IMR-90 (cell line): ENCODE data around the gene TULP4. TPM values are rescaled to one million over a fixed set of nuclear protein-coding genes. Genes with fewer than 3 reads are reported as not detected.

Source experiments
- ATAC-seq: fragments of 200-7000 bp; cut with Tn5 transposase; 2 replicates; pipeline ENCODE4 v1.9.1; 2020; ENCODE audit warnings: low read depth, mild to moderate bottlenecking, moderate library complexity
- BruUV-seq: library from RNA; stranded (reverse); fragments of 400-500 nt; replicated peaks from 2 replicates; lab custom pipeline; 2021; lab: Mats Ljungman, UMichigan
- CTCF ChIA-PET: fragments of 300-600 bp; formaldehyde crosslinking; extraction: SDS; loops from one replicate; lab custom pipeline; 2021; ENCODE audit warnings: antibody characterized with exemption; lab: Yijun Ruan, JAX
- POLR2A ChIA-PET: fragments of 300-600 bp; sonication (Branson Sonifier 250); formaldehyde crosslinking; loops from one replicate; lab custom pipeline; 2022; ENCODE audit warnings: antibody characterized with exemption; ENCODE audit not compliant: unreplicated experiment; lab: Charles Lee
- DNase-seq: peaks from one replicate; pipeline ENCODE4 v3.0.0; 2013
- H2AFZ ChIP-seq: replicated peaks from 2 replicates; pipeline ENCODE3; 2013; ENCODE audit warnings: low read length, mild to moderate bottlenecking; ENCODE audit not compliant: poor library complexity
- H2AK5ac ChIP-seq: 2 replicates; pipeline ENCODE4 v1.6.1; 2013; ENCODE audit warnings: low read depth, low read length, inconsistent platforms
- H2AK9ac ChIP-seq: replicated peaks from 2 replicates; pipeline ENCODE3; 2013; ENCODE audit warnings: mild to moderate bottlenecking, low read depth, low read length, moderate library complexity; ENCODE audit not compliant: poor library complexity
- H2BK120ac ChIP-seq: 2 replicates; pipeline ENCODE4 v1.6.1; 2013; ENCODE audit warnings: low read depth, low read length, inconsistent platforms
- H2BK15ac ChIP-seq: 3 replicates; pipeline ENCODE4 v1.6.1; 2013; ENCODE audit warnings: low read depth, low read length, inconsistent platforms
- H2BK20ac ChIP-seq: 2 replicates; pipeline ENCODE4 v1.6.1; 2013; ENCODE audit warnings: low read depth, mild to moderate bottlenecking, inconsistent platforms, low read length, moderate library complexity
- H2BK5ac ChIP-seq: 2 replicates; pipeline ENCODE4 v1.6.1; 2013; ENCODE audit warnings: mild to moderate bottlenecking, low read depth, low read length, inconsistent platforms; ENCODE audit not compliant: poor library complexity, severe bottlenecking
- H3K14ac ChIP-seq: replicated peaks from 2 replicates; pipeline ENCODE4 v1.6.1; 2013; ENCODE audit warnings: low read depth, low read length, inconsistent platforms
- H3K18ac ChIP-seq: 2 replicates; pipeline ENCODE4 v1.6.1; 2013; ENCODE audit warnings: low read depth, low read length, control low read depth
- H3K23ac ChIP-seq: 2 replicates; pipeline ENCODE4 v1.6.1; 2013; ENCODE audit warnings: low read depth, low read length, inconsistent platforms
- H3K27ac ChIP-seq: 2 replicates; pipeline ENCODE4 v1.5.1; 2013; ENCODE audit warnings: mild to moderate bottlenecking, control low read depth, low read length; ENCODE audit not compliant: insufficient read depth
- H3K27me3 ChIP-seq: 2 replicates; pipeline ENCODE4 v1.6.1; 2013; ENCODE audit warnings: low read length; ENCODE audit not compliant: control insufficient read depth, insufficient read depth
- H3K36me3 ChIP-seq: 2 replicates; pipeline ENCODE4 v1.6.1; 2013; ENCODE audit warnings: low read length, mixed read lengths; ENCODE audit not compliant: control insufficient read depth, insufficient read depth
- H3K4ac ChIP-seq: 2 replicates; pipeline ENCODE4 v1.6.1; 2013; ENCODE audit warnings: low read depth, low read length, inconsistent platforms
- H3K4me1 ChIP-seq: 2 replicates; pipeline ENCODE4 v1.6.1; 2013; ENCODE audit warnings: low read length, mixed read lengths; ENCODE audit not compliant: control insufficient read depth, insufficient read depth
- H3K4me2 ChIP-seq: 2 replicates; pipeline ENCODE4 v1.6.1; 2013; ENCODE audit warnings: low read depth, mild to moderate bottlenecking, control low read depth, low read length, moderate library complexity
- H3K4me3 ChIP-seq: 2 replicates; pipeline ENCODE4 v1.5.1; 2013; ENCODE audit warnings: low read depth, mild to moderate bottlenecking, control low read depth, low read length, moderate library complexity; ENCODE audit not compliant: insufficient read depth
- H3K56ac ChIP-seq: 2 replicates; pipeline ENCODE4 v1.6.1; 2013; ENCODE audit warnings: low read length, inconsistent platforms; ENCODE audit not compliant: insufficient read depth; ENCODE audit errors: extremely low read depth
- H3K79me1 ChIP-seq, 2 experiments: 2 replicates each; pipeline ENCODE4 v1.6.1; 2013; ENCODE audit warnings: low read length in 2 of 2, inconsistent platforms in 1 of 2, low read depth in 1 of 2
- H3K9ac ChIP-seq: 2 replicates; pipeline ENCODE4 v1.6.1; 2013; ENCODE audit warnings: low read depth, low read length, control low read depth
- H3K9me1 ChIP-seq: 2 replicates; pipeline ENCODE4 v1.6.1; 2013; ENCODE audit warnings: low read length, inconsistent platforms; ENCODE audit not compliant: insufficient read depth
- H3K9me3 ChIP-seq: 2 replicates; pipeline ENCODE4 v1.6.1; 2013; ENCODE audit warnings: low read length; ENCODE audit not compliant: control insufficient read depth, insufficient read depth
- H4K20me1 ChIP-seq: 2 replicates; pipeline ENCODE4 v1.6.1; 2013; ENCODE audit warnings: low read length, inconsistent platforms; ENCODE audit not compliant: insufficient read depth
- H4K5ac ChIP-seq: 2 replicates; pipeline ENCODE4 v1.6.1; 2013; ENCODE audit warnings: mild to moderate bottlenecking, low read depth, low read length, control low read depth
- H4K8ac ChIP-seq, 2 experiments: 2 replicates each; pipeline ENCODE4 v1.6.1; 2013; ENCODE audit warnings: low read depth in 2 of 2, low read length in 2 of 2, control low read depth in 1 of 2, inconsistent platforms in 1 of 2
- H4K91ac ChIP-seq: 2 replicates; pipeline ENCODE4 v1.6.1; 2013; ENCODE audit warnings: low read depth, low read length, inconsistent platforms; ENCODE audit not compliant: insufficient read depth
- BHLHE40 ChIP-seq: fragments of 150-350 bp; IDR thresholded peaks from 2 replicates; pipeline ENCODE4 v1.6.1; 2016; ENCODE audit warnings: mild to moderate bottlenecking, low read depth, low read length
- CEBPB ChIP-seq: IDR thresholded peaks from 2 replicates; pipeline ENCODE4 v1.6.1; 2012; ENCODE audit warnings: low read depth, low read length, improper control_type of control experiment
- CHD1 ChIP-seq: IDR thresholded peaks from 2 replicates; pipeline ENCODE4 v1.6.1; 2012; ENCODE audit warnings: low read depth, low read length, improper control_type of control experiment
- FOS ChIP-seq: fragments of 150-350 bp; IDR thresholded peaks from 2 replicates; pipeline ENCODE4 v1.6.1; 2016; ENCODE audit warnings: low read depth, low read length
- MAZ ChIP-seq: IDR thresholded peaks from 2 replicates; pipeline ENCODE4 v1.6.1; 2012; ENCODE audit warnings: low read depth, mild to moderate bottlenecking, low read length, improper control_type of control experiment, moderate library complexity, borderline replicate concordance
- NFE2L2 ChIP-seq: fragments of 150-350 bp; IDR thresholded peaks from 2 replicates; pipeline ENCODE4 v1.6.1; 2016; ENCODE audit warnings: low read depth, mild to moderate bottlenecking, low read length
- RAD21 ChIP-seq: IDR thresholded peaks from 2 replicates; pipeline ENCODE4 v1.6.1; 2012; ENCODE audit warnings: low read length, improper control_type of control experiment
- RFX5 ChIP-seq: IDR thresholded peaks from 2 replicates; pipeline ENCODE4 v1.8.0; 2012; ENCODE audit warnings: low read depth, mild to moderate bottlenecking, low read length, moderate library complexity
- whole genome bisulfite sequencing, 2 experiments: methylation state at CpG; one replicate each; pipeline versions ENCODE4 v1.1.5 to v1.1.7; 2013; ENCODE audit warnings: missing lambda C conversion rate in 2 of 2; ENCODE audit not compliant: insufficient read length in 1 of 2; ENCODE audit errors: extremely low coverage in 2 of 2; 5-methylcytosine and 5-hydroxymethylcytosine counted together
- dilution Hi-C: fragments of 300-500 bp; cut with HindIII; formaldehyde crosslinking; loops from one replicate; pipeline ENCODE4 v1.14.3; 2018; ENCODE audit warnings: low sequenced_read_pairs; ENCODE audit not compliant: unreplicated experiment
- in situ Hi-C: fragments of 300-500 bp; cut with MboI; formaldehyde crosslinking; loops from 3 replicates; pipeline ENCODE4 v1.14.3; 2019; ENCODE audit warnings: low sequenced_read_pairs, inconsistent platforms, mixed read lengths
- intact Hi-C: fragments of 100-400 bp; cut with micrococcal nuclease; formaldehyde crosslinking; loops from 2 replicates; pipeline ENCODE4 v1.10.0; 2022
- polyA plus RNA-seq, 3 experiments: library from polyadenylated mRNA; depleted of rRNA; stranded (reverse); fragments of >200 nt; gene quantifications; 2 replicates each; pipeline ENCODE4 v1.2.3, GENCODE V29; 2012; ENCODE audit warnings: low replicate concordance in 1 of 3
- total RNA-seq: library from RNA; depleted of rRNA; stranded (reverse); fragments of >200 nt; gene quantifications from 2 replicates; pipeline ENCODE4 v1.2.3, GENCODE V29; 2012
- TF ChIP-seq, protein P1 (sequence below): conservative IDR thresholded peaks from 2 replicates; pipeline ENCODE4 v1.5.1; 2012; ENCODE audit warnings: mild to moderate bottlenecking, low read depth, low read length, improper control_type of control experiment
- TF ChIP-seq, protein P2 (sequence below): fragments of 150-350 bp; IDR thresholded peaks from 2 replicates; pipeline ENCODE4 v1.6.1; 2017; ENCODE audit warnings: mild to moderate bottlenecking, antibody characterized with exemption, low read length, low read depth
- TF ChIP-seq, protein P3 (sequence below): fragments of 150-350 bp; IDR thresholded peaks from 2 replicates; pipeline ENCODE4 v1.6.1; 2016; ENCODE audit warnings: low read depth, mild to moderate bottlenecking, low read length, moderate library complexity, borderline replicate concordance

The TULP4 gene
- total and polyA plus RNA-seq, 2 of the 4 experiments (the other 2 are of a cell fraction) = 8.1 to 30.6 TPM

DNA sequence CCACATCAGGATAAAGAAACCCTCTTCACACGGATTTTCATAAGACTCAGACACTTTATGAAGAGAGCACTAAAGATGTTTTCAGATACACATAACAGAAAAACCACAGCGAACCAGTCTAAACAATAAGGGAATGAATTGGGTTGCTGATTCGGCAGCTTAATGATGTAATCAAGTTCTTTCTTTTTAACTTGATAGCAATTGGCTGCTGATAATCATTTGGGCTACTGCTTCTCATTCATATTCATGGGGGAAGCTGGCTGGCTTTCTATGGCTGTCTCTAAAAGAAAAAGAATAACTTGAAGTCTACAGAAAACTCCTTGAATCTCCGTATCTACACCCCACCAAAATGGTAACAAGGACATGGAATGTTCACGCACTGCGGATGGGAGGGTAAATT is 227.6 kb downstream of the TULP4 start:
- Histone ChIP-seq H2BK5ac (no peak overlapping the region), H2BK20ac (no peak overlapping the region), H4K20me1 (no peaks in the 10 kb centered on the region), H3K23ac (no peak overlapping the region), H4K8ac (no peak overlapping the region), H2AK5ac (no peak overlapping the region), H3K36me3 (no peaks in the 10 kb centered on the region), H3K18ac (no peak overlapping the region), H3K79me1 (no peaks in the 10 kb centered on the region), H4K5ac (no peak overlapping the region), H2BK15ac (no peak overlapping the region), H4K91ac (no peak overlapping the region), H2BK120ac (no peak overlapping the region), H3K4ac (no peak overlapping the region), H3K27me3 (peaks cover 45% of the 10 kb centered on the region), H3K27ac (no peak overlapping the region), H3K9me1 (no peaks in the 10 kb centered on the region), H3K9ac (no peak overlapping the region), H2AK9ac (no peak overlapping the region), H2AFZ (no peak overlapping the region), H3K4me1 (peaks cover 2% of the 10 kb centered on the region; the same call in 1 of the 2 replicates), H3K9me3 (0 out of 2 replicates have a peak, but pooled peaks cover 2% of the 10 kb centered on the region), H3K4me3 (no peak overlapping the region), H3K4me2 (no peak overlapping the region; the same call in 1 of the 2 replicates), H3K56ac (no peak overlapping the region), H3K14ac (no peak overlapping the region)
- intact Hi-C loops (no loop called here), in situ Hi-C loops (no loop called here), dilution Hi-C loops (no loop called here)
- ChIA-PET POLR2A (no interaction called here), CTCF (interaction anchor here (0.8 kb wide), 1 partner anchor 319 kb away, joined by 6 read pairs; no protein-coding TSS in a partner anchor)
- no peak for DNase-seq
- TF ChIP-seq FOS (no peak), RAD21 (no peak), CEBPB (no peak), RFX5 (no peak), NFE2L2 (no peak), BHLHE40 (no peak), CHD1 (no peak), MAZ (no peak)
- TF ChIP-seq, protein P1, sequence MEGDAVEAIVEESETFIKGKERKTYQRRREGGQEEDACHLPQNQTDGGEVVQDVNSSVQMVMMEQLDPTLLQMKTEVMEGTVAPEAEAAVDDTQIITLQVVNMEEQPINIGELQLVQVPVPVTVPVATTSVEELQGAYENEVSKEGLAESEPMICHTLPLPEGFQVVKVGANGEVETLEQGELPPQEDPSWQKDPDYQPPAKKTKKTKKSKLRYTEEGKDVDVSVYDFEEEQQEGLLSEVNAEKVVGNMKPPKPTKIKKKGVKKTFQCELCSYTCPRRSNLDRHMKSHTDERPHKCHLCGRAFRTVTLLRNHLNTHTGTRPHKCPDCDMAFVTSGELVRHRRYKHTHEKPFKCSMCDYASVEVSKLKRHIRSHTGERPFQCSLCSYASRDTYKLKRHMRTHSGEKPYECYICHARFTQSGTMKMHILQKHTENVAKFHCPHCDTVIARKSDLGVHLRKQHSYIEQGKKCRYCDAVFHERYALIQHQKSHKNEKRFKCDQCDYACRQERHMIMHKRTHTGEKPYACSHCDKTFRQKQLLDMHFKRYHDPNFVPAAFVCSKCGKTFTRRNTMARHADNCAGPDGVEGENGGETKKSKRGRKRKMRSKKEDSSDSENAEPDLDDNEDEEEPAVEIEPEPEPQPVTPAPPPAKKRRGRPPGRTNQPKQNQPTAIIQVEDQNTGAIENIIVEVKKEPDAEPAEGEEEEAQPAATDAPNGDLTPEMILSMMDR = no peak
- TF ChIP-seq, protein P2, sequence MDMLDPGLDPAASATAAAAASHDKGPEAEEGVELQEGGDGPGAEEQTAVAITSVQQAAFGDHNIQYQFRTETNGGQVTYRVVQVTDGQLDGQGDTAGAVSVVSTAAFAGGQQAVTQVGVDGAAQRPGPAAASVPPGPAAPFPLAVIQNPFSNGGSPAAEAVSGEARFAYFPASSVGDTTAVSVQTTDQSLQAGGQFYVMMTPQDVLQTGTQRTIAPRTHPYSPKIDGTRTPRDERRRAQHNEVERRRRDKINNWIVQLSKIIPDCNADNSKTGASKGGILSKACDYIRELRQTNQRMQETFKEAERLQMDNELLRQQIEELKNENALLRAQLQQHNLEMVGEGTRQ = no peak
- TF ChIP-seq, protein P3, sequence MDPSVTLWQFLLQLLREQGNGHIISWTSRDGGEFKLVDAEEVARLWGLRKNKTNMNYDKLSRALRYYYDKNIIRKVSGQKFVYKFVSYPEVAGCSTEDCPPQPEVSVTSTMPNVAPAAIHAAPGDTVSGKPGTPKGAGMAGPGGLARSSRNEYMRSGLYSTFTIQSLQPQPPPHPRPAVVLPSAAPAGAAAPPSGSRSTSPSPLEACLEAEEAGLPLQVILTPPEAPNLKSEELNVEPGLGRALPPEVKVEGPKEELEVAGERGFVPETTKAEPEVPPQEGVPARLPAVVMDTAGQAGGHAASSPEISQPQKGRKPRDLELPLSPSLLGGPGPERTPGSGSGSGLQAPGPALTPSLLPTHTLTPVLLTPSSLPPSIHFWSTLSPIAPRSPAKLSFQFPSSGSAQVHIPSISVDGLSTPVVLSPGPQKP = no peak
- BruUV-seq = no TSS peak
- no CpG with 5 or more reads among the region's 6 CpGs for WGBS, 2 experiments
- ATAC-seq = no peak
